PC-3 (cell line): ENCODE data around the gene NR3C1. TPM values are rescaled to one million over a fixed set of nuclear protein-coding genes. Genes with fewer than 3 reads are reported as not detected.

Experiments
- ATAC-seq: fragments of 200-7000 bp; cut with Tn5 transposase; 2 replicates; pipeline ENCODE4 v1.9.1; 2020; ENCODE audit warnings: mild to moderate bottlenecking, moderate library complexity
- BruUV-seq: library from RNA; stranded (reverse); fragments of 400-500 nt; replicated peaks from 2 replicates; lab custom pipeline; 2021; lab: Mats Ljungman, UMichigan
- CTCF ChIA-PET: fragments of 300-600 bp; sonication (Branson Sonifier 250); formaldehyde crosslinking; loops from one replicate; lab custom pipeline; 2022; ENCODE audit warnings: antibody characterized with exemption; lab: Charles Lee
- POLR2A ChIA-PET: fragments of 300-600 bp; sonication (Branson Sonifier 250); formaldehyde crosslinking; loops from one replicate; lab custom pipeline; 2022; ENCODE audit warnings: antibody characterized with exemption; ENCODE audit not compliant: unreplicated experiment; lab: Charles Lee
- DNase-seq: peaks from one replicate; pipeline ENCODE4 v3.0.0-alpha.2; 2015
- H2AFZ ChIP-seq: fragments of 300-600 bp; sonication (generic); 2 replicates; pipeline ENCODE4 v1.6.0; 2016; ENCODE audit warnings: antibody characterized with exemption, low read length
- H3F3A ChIP-seq: fragments of 300-600 bp; sonication (generic); one replicate; pipeline ENCODE4 v1.6.0; 2017; ENCODE audit warnings: antibody characterized with exemption, low read length, control low read depth, mild to moderate bottlenecking; ENCODE audit not compliant: unreplicated experiment
- H3K27ac ChIP-seq: fragments of 300-600 bp; sonication (generic); 2 replicates; pipeline ENCODE4 v1.5.1; 2016; ENCODE audit warnings: mild to moderate bottlenecking, low read length
- H3K27me3 ChIP-seq: fragments of 300-600 bp; sonication (generic); 2 replicates; pipeline ENCODE4 v1.6.1; 2016; ENCODE audit warnings: low read length, mixed read lengths
- H3K36me3 ChIP-seq: fragments of 300-600 bp; sonication (generic); 2 replicates; pipeline ENCODE4 v1.6.1; 2016; ENCODE audit warnings: low read depth, mixed run types, low read length, mixed read lengths
- H3K4me1 ChIP-seq: fragments of 300-600 bp; sonication (generic); 2 replicates; pipeline ENCODE4 v1.5.1; 2016; ENCODE audit warnings: low read length; ENCODE audit not compliant: insufficient read depth
- H3K4me2 ChIP-seq: fragments of 300-600 bp; sonication (generic); 2 replicates; pipeline ENCODE4 v1.6.0; 2016; ENCODE audit warnings: low read length
- H3K4me3 ChIP-seq: fragments of 300-600 bp; sonication (generic); 2 replicates; pipeline ENCODE4 v1.5.1; 2016; ENCODE audit warnings: mild to moderate bottlenecking, low read length, mixed read lengths
- H3K79me2 ChIP-seq: fragments of 300-600 bp; sonication (generic); 2 replicates; pipeline ENCODE4 v1.6.1; 2017; ENCODE audit warnings: low read length, mixed read lengths
- H3K9ac ChIP-seq: fragments of 300-600 bp; sonication (generic); 2 replicates; pipeline ENCODE4 v1.6.0; 2016; ENCODE audit warnings: mild to moderate bottlenecking, low read length
- H3K9me2 ChIP-seq: fragments of 300-600 bp; sonication (generic); replicated peaks from 2 replicates; pipeline ENCODE4 v1.6.1; 2016; ENCODE audit warnings: mixed run types, low read length, mixed read lengths
- H3K9me3 ChIP-seq: fragments of 300-600 bp; sonication (generic); 2 replicates; pipeline ENCODE4 v1.6.1; 2016; ENCODE audit warnings: low read length, mixed read lengths
- H4K20me1 ChIP-seq: fragments of 300-600 bp; sonication (generic); 2 replicates; pipeline ENCODE4 v1.6.1; 2016; ENCODE audit warnings: low read length, mixed read lengths
- EZH2 ChIP-seq: fragments of 300-600 bp; sonication (generic); IDR thresholded peaks from one replicate; pipeline ENCODE4 v1.6.1; 2017; ENCODE audit warnings: antibody characterized with exemption, mild to moderate bottlenecking, low read length; ENCODE audit not compliant: unreplicated experiment
- EZH2phosphoT487 ChIP-seq: fragments of 300-600 bp; sonication (generic); IDR thresholded peaks from 2 replicates; pipeline ENCODE4 v1.6.1; 2018; ENCODE audit warnings: mild to moderate bottlenecking, antibody characterized with exemption, low read length, borderline replicate concordance
- intact Hi-C: fragments of 100-400 bp; cut with micrococcal nuclease; formaldehyde crosslinking; loops from 2 replicates; pipeline ENCODE4 v1.9.0; 2023
- total RNA-seq: library from RNA; depleted of rRNA; stranded (reverse); fragments of >200 nt; gene quantifications from 2 replicates; pipeline ENCODE4 v1.2.3, GENCODE V29; 2014
- TF ChIP-seq, protein P1 (sequence below): fragments of 300-600 bp; sonication (generic); conservative IDR thresholded peaks from 2 replicates; pipeline ENCODE4 v1.5.1; 2017; ENCODE audit warnings: antibody characterized with exemption, low read depth, mild to moderate bottlenecking, low read length

The NR3C1 gene
- total RNA-seq, 1 experiment from 2014 or later = 13.0 TPM

- H4K20me1 ChIP-seq = no peaks in the 10 kb centered on the region
- H3K4me3 ChIP-seq = no peak overlapping the region
- no TSS peak for BruUV-seq
These were observed 50.8 kb downstream of the NR3C1 start for GRCh38 chr5:143352691-143353090.

DNA sequence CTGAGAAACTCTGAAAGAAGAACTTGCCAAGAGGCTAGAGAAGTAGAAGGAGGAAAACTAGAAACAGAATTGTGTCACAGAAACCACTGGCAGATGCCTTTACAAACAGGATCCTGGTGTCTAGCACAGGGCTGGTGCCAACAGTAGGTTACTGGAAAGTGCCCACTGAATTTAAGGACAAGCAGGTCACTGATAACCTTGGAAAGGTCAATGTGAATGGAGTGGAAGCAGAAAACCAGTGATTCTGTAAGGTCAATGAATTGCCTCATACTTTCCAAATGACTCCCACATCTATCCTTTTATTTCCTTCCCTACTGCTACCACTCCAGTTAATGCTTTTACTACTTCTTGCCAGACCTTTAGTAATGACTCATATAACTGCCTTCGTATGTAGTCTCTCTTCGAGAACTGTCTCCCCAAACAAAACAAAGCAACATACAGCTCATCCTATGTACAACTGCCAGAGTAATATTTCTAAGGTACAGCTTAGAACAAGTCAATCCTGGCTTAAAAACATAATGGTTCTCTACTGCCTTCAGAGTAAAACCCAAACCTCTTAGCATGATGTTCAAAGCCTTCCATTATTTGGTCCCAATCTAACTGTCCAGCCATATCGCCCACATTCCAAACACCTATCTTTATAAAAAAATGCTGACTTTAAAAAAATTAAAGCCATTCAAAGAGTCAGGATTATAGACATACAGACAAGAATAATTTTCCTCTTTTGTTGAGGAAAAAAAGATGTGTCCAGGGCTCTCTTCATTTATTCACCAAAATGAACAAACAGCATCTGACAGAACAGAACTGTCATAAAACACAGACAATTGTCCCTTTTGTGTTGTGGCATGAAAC is 52.5 kb downstream of the NR3C1 start:
- peak; percentile 78 for ATAC-seq
- no peak overlapping the region for H3K4me3 ChIP-seq
- TF ChIP-seq, protein P1, sequence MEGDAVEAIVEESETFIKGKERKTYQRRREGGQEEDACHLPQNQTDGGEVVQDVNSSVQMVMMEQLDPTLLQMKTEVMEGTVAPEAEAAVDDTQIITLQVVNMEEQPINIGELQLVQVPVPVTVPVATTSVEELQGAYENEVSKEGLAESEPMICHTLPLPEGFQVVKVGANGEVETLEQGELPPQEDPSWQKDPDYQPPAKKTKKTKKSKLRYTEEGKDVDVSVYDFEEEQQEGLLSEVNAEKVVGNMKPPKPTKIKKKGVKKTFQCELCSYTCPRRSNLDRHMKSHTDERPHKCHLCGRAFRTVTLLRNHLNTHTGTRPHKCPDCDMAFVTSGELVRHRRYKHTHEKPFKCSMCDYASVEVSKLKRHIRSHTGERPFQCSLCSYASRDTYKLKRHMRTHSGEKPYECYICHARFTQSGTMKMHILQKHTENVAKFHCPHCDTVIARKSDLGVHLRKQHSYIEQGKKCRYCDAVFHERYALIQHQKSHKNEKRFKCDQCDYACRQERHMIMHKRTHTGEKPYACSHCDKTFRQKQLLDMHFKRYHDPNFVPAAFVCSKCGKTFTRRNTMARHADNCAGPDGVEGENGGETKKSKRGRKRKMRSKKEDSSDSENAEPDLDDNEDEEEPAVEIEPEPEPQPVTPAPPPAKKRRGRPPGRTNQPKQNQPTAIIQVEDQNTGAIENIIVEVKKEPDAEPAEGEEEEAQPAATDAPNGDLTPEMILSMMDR = no peak
- TF ChIP-seq EZH2 (no peak), EZH2phosphoT487 (no peak)

More at GRCh38 chr5:143352691-143353090, 50.8 kb downstream of the NR3C1 start:
- H3F3A ChIP-seq = no peaks in the 10 kb centered on the region
- ChIA-PET CTCF (no interaction called here), POLR2A (no interaction called here)
- no peaks in the 10 kb centered on the region for H3K9me3 ChIP-seq
- no peaks in the 10 kb centered on the region for H3K27me3 ChIP-seq
- intact Hi-C loops = loop anchor here (5.0 kb wide), 1 partner anchor 40 kb away; no protein-coding TSS in a partner anchor
- H3K27ac ChIP-seq = no peak overlapping the region
- no peak for ATAC-seq
- H3K9me2 ChIP-seq = no peaks in the 10 kb centered on the region
- no peak for DNase-seq
- H2AFZ ChIP-seq = no peak overlapping the region
- H3K79me2 ChIP-seq = peaks cover 62% of the 10 kb centered on the region
- TF ChIP-seq, protein P1 = no peak
- no peak for TF ChIP-seq EZH2
- TF ChIP-seq EZH2phosphoT487 = no peak
- no peaks in the 10 kb centered on the region for H3K36me3 ChIP-seq
- H3K4me2 ChIP-seq = no peak overlapping the region
- no peak overlapping the region for H3K9ac ChIP-seq
- H3K4me1 ChIP-seq = peaks cover 30% of the 10 kb centered on the region

More for the DNA sequence above, 52.5 kb downstream of the NR3C1 start:
- Histone ChIP-seq H3K4me2 (0 out of 2 replicates have a peak overlapping the region, but pooled peaks have one; percentile 1), H2AFZ (no peak overlapping the region), H3K36me3 (no peaks in the 10 kb centered on the region), H3F3A (no peaks in the 10 kb centered on the region), H3K9me3 (no peaks in the 10 kb centered on the region), H4K20me1 (no peaks in the 10 kb centered on the region), H3K27me3 (no peaks in the 10 kb centered on the region), H3K79me2 (peaks cover 59% of the 10 kb centered on the region), H3K9ac (no peak overlapping the region), H3K27ac (no peak overlapping the region), H3K9me2 (no peaks in the 10 kb centered on the region), H3K4me1 (peaks cover 27% of the 10 kb centered on the region)
- DNase-seq = peak; percentile 56
- ChIA-PET POLR2A (interaction anchor here (0.7 kb wide), 1 partner anchor 38 kb away, joined by 4 read pairs; no protein-coding TSS in a partner anchor), CTCF (interaction anchor here (0.5 kb wide), 1 partner anchor 830 kb away, joined by 3 read pairs; no protein-coding TSS in a partner anchor)
- intact Hi-C loops = loop anchor here (5.0 kb wide), 1 partner anchor 39 kb away; no protein-coding TSS in a partner anchor
- BruUV-seq = no TSS peak
